Measurements from ENCODE around the gene DUS3L. TPM values are rescaled to one million over a fixed set of nuclear protein-coding genes. Genes with fewer than 3 reads are reported as not detected.

The DUS3L gene
- total RNA-seq, 4 donors from 2014 or later: 27.4 to 132 (median 30.4) TPM

DNA sequence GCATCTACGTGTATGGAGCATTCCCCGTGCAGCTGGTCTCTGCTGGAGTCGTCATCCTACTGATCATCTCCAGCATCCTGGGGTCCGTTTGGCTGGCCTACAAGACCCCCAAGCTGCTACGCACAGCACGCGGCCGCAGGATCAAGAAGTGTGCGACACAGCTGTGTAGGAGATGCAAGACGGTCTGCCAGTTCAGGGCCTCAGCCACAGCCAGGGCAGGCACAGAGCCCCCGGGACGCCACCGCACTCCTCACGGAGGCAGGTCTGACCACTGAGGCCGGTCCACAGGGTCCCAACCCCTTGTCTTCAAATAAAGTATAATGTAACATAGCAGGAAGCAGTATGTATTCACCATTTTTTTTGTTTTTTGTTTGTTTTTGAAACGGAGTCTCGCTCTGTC, 12.6 kb downstream of the DUS3L start:
- ATAC-seq (ENCODE audit: low FRiP score): no peak
- no peak for DNase-seq (ENCODE audit: low spot score)
- TF ChIP-seq, protein P1, sequence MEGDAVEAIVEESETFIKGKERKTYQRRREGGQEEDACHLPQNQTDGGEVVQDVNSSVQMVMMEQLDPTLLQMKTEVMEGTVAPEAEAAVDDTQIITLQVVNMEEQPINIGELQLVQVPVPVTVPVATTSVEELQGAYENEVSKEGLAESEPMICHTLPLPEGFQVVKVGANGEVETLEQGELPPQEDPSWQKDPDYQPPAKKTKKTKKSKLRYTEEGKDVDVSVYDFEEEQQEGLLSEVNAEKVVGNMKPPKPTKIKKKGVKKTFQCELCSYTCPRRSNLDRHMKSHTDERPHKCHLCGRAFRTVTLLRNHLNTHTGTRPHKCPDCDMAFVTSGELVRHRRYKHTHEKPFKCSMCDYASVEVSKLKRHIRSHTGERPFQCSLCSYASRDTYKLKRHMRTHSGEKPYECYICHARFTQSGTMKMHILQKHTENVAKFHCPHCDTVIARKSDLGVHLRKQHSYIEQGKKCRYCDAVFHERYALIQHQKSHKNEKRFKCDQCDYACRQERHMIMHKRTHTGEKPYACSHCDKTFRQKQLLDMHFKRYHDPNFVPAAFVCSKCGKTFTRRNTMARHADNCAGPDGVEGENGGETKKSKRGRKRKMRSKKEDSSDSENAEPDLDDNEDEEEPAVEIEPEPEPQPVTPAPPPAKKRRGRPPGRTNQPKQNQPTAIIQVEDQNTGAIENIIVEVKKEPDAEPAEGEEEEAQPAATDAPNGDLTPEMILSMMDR (IDR thresholded peaks at IDR 0.05): no peak

DNA sequence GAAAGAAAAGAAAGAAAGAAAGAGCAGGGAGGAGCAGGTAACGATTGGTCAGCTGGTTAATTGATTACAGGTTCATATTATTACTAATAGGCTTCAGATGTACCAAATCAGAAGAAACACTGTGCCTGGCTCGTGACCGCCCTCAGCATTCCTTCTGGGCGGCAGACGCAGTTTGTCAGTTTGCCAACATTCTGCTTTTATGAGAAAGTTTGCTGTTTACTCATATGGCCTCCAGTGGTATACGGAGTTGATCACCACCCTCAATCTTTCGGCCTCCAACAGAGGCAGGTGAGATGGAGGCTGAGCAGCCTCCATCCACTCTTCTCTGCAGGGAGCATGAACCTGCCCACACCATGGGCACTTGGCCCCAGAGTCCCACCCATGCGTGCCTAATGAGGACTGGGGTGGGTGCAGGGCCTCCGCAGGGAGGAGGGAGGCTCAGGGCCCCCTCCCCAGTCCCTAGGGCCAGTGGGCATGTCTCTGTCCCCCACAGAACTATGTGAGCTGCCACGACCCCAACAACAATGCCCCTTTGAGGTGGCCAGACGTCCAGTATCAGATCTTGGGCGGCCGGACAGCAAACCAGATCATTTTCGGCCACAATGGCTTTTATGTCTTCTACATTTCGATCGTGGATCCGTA, 15.2 kb downstream of the DUS3L start:
- TF ChIP-seq, protein P1 (IDR thresholded peaks at IDR 0.05): no peak
- DNase-seq (ENCODE audit: low spot score) (no peak), ATAC-seq (ENCODE audit: low FRiP score) (no peak)

DNA sequence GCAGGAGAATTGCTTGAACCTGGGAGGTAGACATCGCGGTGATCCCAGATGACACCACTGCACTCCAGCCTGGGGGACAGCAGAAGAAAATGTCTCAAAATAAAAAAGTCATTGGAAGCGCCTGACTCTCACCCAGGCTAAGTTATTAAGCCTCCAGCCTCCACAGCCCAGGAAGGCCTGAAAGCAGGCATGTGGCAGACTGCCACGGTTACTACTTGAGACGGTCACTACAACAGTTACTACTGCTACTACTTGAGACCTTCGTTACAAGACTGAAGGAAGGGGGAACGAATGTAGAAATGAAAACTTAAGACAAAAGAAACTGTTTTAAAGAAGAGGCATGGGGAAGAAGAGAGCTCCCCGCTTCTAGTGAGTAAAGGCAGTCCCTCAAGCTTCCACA, 16.0 kb downstream of the DUS3L start:
- no peak for DNase-seq (ENCODE audit: low spot score)
- no peak for ATAC-seq (ENCODE audit: low FRiP score)
- TF ChIP-seq, protein P1 (IDR thresholded peaks at IDR 0.05): no peak

DNA sequence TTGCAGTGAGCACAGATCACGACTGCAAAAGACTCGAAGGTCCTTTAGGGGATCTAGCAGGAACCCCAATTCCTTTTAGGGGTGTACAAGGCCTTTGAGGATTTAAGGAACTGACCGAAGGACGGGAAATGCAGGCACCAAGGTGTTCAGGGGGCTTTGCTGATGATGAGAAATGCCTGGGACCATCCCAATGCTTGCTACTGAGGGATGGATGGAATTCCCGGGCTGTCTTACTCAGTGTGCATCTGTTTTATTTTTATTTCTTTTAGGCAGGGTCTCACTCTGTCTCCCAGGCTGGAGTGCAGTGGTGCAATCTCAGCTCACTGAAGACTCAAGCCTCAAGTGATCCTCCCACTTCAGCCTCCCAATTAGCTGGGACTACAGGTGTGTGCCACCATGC, 17.7 kb downstream of the DUS3L start:
- ATAC-seq (ENCODE audit: low FRiP score) (no peak), DNase-seq (ENCODE audit: low spot score) (no peak)
- TF ChIP-seq, protein P1 (IDR thresholded peaks at IDR 0.05): no peak

DNA sequence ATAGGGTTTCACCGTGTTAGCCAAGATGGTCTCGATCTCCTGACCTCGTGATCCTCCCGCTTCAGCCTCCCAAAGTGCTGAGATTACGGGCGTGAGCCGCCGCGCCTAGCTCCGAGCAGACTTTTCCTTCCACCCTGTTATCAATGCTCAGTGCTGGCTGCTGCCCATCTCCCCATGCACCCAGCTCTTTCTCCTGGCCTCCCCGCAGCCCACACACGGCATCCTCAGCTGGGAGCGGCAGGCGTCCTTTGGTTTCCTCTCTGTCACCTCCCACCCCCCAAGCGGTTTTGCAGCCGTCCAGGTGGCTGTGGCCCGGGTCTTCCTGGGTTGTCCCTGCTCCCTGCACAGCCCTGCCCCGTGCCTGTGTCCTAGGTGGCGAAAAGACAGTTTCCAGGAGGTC, 18.5 kb downstream of the DUS3L start:
- TF ChIP-seq, protein P1 (IDR thresholded peaks at IDR 0.05): no peak
- ATAC-seq (ENCODE audit: low FRiP score): no peak
- no peak for DNase-seq (ENCODE audit: low spot score)

DNA sequence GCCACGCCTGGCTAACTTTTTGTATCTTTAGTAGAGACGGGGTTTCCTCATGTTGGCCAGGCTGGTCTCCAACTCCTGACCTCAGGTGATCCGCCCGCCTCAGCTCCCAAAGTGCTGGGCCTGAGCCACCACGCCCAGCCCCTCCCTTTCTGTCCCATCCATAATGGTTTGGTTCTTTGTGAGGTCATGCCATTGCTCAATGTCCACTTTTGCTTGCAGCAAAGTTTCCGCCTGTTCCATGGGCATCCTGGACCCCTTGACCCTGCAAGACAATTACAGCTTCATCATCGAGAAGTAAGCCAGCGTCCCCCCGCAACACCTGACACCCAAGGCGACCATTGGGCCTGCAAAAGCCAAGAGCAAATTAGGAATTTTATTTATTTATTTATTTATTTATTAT, 23.0 kb downstream of the DUS3L start:
- ATAC-seq (ENCODE audit: low FRiP score): no peak
- no peak for DNase-seq (ENCODE audit: low spot score)
- TF ChIP-seq, protein P1 (IDR thresholded peaks at IDR 0.05): no peak

DNA sequence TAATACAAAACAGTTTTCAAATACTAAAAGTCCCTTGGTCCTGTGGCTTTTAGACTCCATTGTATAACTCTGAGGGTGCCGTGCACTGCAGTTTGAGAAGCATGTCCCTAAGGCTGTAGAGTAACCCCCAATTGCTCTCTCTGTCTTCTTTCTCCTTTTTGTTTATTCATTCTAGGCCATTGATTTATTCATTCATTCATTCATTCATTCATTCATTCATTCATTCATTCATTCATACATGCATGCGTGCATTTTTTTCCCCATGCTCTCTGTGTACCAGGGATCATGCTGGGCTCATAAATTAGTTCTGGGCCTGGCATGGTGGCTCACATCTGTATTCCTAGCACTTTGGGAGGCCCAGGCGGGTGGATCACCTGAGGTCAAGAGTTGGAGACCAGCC, 25.7 kb downstream of the DUS3L start:
- TF ChIP-seq, protein P1 (IDR thresholded peaks at IDR 0.05): no peak
- no peak for DNase-seq (ENCODE audit: low spot score)
- ATAC-seq (ENCODE audit: low FRiP score): no peak

All from omental fat pad (tissue), 4 donors.